Measurements from ENCODE around the gene GABBR2.

GABBR2 gene

GRCh38 chr9:98370976-98371315, 337.8 kb downstream of the GABBR2 start:
- TF ChIP-seq ZFX (IDR thresholded peaks at IDR 0.05) = no peak
- TF ChIP-seq, protein P1, sequence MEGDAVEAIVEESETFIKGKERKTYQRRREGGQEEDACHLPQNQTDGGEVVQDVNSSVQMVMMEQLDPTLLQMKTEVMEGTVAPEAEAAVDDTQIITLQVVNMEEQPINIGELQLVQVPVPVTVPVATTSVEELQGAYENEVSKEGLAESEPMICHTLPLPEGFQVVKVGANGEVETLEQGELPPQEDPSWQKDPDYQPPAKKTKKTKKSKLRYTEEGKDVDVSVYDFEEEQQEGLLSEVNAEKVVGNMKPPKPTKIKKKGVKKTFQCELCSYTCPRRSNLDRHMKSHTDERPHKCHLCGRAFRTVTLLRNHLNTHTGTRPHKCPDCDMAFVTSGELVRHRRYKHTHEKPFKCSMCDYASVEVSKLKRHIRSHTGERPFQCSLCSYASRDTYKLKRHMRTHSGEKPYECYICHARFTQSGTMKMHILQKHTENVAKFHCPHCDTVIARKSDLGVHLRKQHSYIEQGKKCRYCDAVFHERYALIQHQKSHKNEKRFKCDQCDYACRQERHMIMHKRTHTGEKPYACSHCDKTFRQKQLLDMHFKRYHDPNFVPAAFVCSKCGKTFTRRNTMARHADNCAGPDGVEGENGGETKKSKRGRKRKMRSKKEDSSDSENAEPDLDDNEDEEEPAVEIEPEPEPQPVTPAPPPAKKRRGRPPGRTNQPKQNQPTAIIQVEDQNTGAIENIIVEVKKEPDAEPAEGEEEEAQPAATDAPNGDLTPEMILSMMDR (conservative IDR thresholded peaks at IDR 0.05) = no peak
- no peak overlapping the region for H3K27ac ChIP-seq

DNA sequence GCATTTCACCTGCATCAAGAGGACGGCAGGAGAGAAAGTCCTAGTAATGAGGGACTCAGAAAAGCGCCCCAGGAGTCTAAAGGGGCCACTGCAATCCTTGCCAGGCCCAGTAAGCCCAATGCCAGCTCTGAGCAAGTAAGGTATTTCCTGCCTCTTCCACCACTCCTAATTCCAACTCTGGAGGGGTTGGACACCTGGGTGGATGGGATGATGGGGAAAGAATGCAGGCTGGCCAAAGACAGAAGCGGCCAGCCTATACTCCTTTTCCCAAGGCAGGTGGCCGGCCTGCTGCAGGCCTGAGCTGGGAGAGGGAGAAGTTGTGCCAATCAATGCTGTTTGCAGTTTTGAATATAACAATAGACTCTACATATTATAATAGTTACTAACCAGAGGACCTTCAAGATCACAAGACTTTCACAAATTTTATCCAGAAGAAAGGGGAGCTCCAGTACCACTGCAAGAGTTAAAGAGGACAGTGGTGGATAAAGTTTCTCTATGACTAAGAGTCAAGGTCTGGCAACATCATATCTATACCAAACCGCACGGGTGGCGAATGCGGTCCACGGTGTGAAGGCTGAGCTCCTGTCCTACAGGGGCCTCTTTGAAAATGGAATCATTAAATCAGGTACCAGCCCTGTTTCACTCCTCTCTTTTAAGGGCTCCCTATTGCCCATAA, 338.3 kb downstream of the GABBR2 start:
- TF ChIP-seq, protein P1 (conservative IDR thresholded peaks at IDR 0.05) = no peak
- TF ChIP-seq ZFX (IDR thresholded peaks at IDR 0.05) = no peak
- H3K27ac ChIP-seq = no peak overlapping the region

DNA sequence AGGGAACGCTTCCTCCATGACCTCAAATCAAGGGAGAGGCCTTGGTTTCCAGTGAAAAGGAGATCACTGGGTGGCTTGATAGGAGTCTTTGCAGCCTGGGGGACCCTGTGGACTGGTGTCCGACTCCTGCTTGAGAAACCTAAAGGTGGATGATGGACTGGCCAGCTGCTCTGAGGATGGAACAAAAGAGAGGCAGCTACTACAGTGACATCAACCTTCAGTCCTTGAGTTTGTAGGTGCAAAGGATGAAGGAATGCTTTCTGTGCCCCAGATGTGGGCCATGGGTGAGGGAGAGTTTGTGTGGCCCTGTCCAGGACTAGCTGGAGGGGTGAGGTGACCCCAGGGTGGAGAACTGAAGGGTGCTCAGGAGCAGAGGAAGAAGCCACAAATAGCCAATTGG, 338.8 kb downstream of the GABBR2 start:
- H3K27ac ChIP-seq = no peak overlapping the region
- TF ChIP-seq ZFX (IDR thresholded peaks at IDR 0.05) = no peak
- TF ChIP-seq, protein P1 (conservative IDR thresholded peaks at IDR 0.05) = no peak

DNA sequence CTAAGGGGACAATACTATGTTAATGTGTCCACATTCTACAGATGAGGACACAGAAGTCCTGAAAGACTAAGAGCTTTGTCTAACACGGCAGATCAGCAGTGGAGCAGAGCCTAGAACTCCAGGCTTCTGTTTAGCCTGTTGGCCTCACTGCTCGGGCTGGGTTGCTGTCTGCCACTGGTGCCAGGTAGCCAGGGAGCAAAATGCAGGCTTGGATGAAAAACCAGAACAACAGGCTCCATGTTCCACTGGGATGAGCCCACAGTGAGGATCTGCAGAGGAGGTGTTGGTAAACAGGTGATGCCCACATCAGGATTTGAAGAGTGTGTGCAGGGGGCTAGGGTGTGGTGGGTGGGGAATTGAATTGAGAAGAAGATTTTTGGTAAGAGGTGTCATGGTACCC, 339.3 kb downstream of the GABBR2 start:
- TF ChIP-seq ZFX (IDR thresholded peaks at IDR 0.05) = no peak
- TF ChIP-seq, protein P1 (conservative IDR thresholded peaks at IDR 0.05) = no peak
- no peak overlapping the region for H3K27ac ChIP-seq

DNA sequence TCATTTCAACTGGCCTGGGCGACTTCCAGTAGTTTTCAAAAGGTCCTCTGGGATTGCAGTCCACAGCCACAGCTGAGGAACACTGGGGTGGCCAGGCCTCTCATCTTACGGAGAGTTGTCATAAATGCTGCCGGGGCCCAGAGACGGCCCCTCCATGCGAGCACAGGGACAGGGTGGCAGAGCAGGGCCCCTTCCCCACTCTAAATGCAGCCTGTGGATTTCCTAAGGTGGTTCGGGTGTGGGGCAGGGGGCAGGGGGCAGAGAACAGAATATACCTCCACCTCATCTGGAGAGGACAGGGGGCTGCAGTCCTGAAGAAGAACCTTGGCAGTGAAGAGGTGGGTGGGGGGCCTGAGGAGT, 339.7 kb downstream of the GABBR2 start:
- H3K27ac ChIP-seq = no peak overlapping the region
- TF ChIP-seq, protein P1 (conservative IDR thresholded peaks at IDR 0.05) = no peak
- no peak for TF ChIP-seq ZFX (IDR thresholded peaks at IDR 0.05)

- H3K27ac ChIP-seq = no peak overlapping the region
- TF ChIP-seq, protein P1 (conservative IDR thresholded peaks at IDR 0.05) = no peak
- TF ChIP-seq ZFX (IDR thresholded peaks at IDR 0.05) = no peak
Observed at GRCh38 chr9:98368366-98369065, 340.2 kb downstream of the GABBR2 start.

DNA sequence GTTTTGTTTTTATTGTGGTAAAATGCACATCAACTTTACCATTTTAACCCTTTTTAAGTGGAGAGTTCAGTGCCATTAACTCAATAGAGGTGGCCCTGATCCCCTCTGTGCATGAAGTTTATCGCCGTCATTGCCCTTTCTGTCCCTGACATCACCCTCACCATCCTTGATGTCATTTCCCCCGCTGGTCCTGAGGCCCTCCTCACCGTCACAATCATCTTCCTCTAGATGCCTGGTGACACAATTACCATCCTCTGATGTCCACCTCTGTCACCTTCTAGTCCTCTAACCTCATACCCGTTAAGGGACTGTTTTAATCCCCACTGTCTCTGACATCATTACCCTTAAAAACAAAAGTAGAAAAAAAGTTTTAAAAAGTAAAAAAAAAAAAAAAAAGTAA, 340.8 kb downstream of the GABBR2 start:
- H3K27ac ChIP-seq = no peak overlapping the region
- TF ChIP-seq ZFX (IDR thresholded peaks at IDR 0.05) = no peak
- TF ChIP-seq, protein P1 (conservative IDR thresholded peaks at IDR 0.05) = no peak
